NCI-H2171 (cell line): Measurements from ENCODE around the gene DOP1A.

Experiments used
- DNase-seq: peaks from one replicate; lab custom pipeline; 2025; lab: John Stamatoyannopoulos, UW

Gene DOP1A

DNA sequence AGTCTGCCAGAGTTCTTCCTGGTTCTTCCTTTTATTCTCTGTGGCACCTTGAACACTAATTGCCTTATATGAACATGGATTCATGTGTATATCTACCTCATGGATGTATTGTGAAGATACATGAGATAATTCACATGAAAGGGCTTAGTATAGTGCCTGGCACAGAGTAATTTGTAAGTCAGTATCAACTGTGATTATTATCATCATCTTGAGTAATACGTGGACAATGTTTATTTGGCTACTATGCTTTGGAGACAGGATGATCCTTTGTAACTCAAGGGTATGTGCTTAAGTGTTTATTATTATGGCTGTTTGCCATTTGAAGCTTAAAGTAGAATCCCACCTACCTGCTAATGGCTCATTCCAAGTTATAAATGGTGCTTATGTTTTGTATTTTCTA is 16.0 kb downstream of the DOP1A start:
- no peak for DNase-seq

DNA sequence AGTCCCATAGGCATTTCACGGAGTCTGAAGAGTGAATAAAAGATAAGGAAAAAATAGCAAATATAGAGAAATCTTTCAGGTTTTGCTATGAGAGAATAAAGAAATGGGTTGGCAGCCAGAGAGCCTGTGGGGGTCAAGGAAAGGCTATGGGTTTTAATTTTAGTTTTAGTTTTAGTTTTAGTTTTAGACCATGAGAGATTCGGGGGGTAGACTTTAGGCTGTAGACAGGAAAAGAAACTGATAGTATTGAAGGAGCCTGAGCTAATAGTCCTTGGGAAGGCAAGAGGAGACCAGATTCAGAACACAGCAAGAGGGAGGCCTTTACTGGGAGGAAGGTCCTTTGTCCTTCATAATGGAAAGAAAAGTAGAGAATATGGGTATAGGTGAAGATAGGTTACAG is 19.3 kb downstream of the DOP1A start:
- no peak for DNase-seq

DNA sequence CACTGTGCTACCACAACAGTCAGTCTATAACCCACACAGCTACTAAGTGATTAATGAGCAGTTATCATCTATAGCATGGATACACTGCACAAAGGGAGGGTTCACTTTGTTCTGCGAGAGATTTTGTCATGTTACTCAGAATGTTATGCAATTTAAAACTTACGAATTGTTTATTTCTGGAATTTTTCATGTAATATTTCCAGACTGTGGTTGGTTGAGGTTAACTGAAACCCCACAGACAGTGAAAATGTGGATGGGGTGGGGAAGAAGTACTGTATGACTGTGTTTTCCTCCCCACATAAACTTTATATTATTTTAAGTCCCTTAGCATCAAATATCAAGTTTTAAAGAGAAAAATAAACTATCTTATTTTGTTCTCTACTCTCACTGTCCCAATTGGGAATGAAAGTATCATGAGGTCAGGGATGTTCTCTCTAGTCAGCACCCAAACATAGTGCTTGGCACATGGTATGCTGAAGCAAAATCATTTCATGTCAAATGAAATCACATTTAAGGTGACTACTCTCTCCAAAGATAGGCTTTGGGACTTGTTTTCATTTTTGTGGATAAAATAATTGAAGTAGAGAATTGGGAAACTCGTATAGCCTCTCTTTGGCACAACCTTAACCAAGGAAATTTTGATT is 25.4 kb downstream of the DOP1A start:
- DNase-seq = no peak

DNA sequence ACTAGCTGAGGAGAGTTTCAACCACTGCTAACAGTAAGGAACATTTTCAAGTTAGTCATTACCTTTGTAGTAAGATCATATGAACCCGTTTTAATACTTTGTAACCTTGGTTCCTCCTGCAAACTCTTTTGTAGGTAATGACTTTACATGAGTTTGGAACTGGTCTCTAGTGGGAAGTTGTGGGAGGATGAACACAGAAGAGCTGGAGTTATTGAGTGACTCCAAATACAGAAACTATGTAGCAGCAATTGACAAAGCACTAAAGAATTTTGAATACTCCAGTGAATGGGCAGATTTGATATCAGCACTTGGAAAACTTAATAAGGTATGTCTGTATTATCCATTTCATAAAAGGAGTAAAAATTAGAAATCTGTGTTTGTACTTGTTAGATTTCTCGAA is 29.3 kb downstream of the DOP1A start:
- DNase-seq = no peak

DNA sequence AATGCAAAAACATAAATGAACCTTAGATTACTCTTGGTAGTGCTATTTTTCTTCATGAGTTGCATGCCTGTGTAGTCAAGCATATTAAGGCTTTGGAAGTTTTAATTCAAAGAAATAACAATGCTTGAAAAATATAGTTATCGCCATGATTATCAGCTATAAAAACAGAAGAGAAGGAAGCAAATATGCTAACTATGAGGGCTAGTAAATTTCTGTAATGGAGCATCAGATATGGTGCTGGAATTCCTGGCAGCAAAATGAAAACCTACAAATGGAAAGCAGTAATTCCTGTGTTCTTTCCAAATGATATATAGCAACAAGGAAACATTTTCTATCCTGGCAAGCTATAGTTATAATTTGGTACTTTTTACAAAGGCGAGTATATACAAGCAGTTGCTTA is 29.7 kb downstream of the DOP1A start:
- no peak for DNase-seq

DNA sequence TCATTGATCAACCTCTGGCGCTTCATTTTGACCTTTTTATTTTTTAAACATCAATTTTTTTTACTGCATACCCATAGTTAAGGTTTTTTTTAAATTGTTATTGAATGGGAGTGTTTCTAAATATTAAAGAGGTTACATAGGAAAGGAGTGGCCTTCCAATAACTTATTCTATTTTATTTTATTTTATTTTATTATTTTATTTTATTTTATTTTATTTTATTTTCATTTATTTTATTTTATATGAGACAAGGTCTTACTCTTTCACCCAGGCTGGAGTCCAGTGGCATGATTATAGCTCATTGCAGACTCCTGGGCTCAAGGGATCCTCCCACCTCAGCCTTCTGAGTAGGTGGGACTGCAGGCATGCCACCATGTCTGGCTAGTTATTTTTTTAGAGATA is 30.2 kb downstream of the DOP1A start:
- DNase-seq = no peak

DNA sequence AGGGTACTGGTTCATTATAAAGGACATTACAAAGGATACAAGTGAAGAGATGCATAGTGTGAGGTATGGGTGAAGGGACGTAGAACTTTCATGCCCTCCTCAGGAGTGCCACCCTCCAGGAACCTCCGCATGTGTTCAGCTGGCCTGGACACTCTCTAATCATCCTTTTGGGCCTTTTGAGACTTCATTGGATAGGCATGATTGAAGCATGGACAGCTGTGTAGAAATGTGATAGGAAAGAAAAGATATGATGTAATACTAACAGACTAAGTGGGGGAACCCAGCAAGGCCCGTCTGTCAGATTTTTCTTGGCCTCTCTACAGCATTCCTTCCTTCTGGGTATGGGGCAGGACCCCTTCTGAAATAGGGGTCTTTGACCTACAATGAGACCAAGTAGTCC is 31.1 kb downstream of the DOP1A start:
- no peak for DNase-seq

DNA sequence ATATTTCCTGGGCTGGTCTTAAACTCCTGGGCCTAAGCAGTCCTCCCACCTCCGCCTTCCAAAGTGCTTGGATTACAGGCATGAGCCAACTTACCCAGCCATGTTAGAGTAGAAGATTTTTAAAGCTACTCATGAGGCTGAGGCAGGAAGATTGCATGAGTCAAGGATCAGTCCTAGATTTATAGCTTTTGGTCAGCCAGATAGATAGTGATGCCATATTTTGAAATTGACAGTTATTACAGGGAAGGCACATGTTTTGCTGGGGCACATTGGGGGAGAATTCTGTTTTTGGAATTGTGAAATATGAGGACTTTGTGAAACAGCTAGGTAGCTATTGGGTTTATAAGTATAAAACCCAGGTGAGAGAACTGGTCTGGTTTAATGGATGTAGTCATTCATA is 40.9 kb downstream of the DOP1A start:
- DNase-seq = no peak

DNA sequence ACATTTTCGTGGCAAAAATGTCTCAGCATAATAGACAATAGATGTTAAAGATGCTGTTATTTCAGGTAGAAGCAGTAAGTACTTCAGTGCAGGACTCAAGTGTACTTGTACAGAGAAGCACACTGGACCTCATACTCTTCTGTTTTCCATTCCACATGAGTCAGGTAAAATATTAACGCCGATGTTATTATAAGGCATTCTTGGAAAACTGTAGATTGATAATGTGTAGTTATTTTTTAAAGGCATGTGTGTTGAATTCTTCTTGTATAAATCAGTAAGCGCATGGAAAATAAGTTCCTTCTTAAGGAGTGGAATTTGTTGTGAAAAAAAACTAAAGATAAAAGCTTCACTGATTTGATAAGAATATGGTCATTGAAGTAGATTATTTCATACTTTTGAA is 45.8 kb downstream of the DOP1A start:
- no peak for DNase-seq

DNA sequence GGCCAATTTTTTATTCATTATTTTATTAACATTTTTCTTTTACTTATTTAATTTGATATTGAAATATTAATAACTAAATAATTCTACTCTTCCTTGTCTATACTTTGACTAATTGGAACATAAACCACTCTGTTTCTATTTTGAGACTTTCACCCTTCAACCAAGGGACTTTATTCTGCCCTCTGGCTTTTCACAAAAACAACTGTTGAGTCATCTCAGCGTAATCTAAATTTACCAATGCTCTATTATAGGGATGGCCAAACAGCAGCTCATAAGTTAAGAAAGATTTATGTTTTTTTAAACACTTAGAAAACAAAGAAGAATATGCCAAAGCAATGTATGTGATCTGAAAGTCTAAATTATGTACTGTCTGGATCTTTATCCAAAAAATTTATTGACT is 46.7 kb downstream of the DOP1A start:
- DNase-seq = no peak

DNA sequence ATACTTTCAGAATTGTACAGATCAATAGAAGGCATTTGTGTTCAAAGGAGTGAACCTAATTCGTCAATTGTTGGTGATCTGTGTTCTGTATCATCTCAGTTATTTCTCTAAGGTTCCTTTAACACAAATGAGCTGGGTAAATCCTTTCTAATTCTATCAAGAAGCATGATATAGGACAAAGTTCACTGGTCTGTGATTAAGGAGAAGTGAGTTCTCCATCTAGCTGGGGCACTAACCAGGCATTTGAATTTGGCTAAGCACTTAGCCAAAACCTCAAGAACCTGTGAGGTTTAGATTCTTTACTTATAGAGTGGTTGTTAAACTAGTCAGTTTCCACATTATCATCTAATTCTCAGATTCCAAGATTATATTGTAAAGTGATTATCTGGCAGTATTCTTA is 50.3 kb downstream of the DOP1A start:
- DNase-seq = no peak

DNA sequence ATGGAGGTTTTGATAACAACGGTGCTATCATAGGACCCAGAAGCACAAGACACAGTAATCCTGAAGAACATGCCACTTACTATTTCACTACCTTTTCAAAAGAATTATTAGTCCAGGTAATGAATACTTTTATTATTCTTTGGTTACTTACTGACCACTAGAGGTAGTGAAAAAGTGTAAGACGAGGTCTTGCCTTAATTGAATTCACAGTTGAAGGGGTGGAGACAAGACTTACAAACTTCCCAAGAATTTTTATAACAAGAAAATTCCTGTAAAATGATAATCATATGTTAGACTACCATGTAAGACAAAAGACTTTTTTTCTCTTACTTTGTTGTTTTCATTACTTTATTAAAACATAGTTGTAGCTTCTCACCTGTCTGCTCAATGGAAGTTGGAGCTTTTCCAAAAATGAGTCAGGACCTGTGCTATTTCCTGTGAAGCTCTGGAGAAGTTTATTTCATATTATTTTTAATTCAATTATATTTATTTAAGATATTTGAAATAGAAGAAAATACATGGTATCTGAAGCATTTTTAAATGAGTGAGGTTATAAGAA is 52.4 kb downstream of the DOP1A start:
- DNase-seq = no peak

DNA sequence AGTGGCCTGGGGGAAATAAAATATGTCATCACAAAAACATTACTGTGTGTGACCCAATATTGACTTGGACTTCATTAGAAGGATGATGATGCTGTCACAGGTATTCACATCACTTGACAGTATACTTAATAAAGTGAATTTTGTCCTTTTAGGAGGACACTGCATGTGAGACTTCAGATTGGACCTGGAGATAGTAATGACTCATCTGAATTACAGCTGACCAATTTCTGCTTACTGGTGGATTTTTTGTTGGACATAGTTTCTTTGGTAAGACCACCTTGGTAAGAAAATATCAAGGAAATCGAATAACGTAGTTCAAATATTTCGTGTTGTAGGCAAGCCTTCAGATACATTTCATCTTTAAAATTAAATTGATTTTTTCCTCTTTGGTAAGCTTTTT is 57.1 kb downstream of the DOP1A start:
- no peak for DNase-seq

DNA sequence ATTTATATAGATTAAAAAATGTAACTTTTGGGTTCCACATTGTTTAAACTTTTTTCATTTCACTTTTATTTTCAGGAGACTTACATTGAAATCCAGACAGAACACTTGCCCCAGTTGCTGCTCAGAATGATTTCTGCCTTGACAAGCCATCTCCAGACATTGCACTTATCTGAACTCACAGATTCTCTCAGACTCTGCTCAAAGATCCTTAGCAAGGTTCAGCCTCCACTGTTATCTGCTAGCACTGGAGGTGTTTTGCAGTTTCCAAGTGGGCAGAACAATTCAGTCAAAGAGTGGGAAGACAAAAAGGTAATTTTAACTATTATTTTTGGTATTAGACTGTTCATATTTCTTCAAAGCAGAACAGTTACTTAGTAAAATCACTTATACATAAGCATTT is 58.0 kb downstream of the DOP1A start:
- DNase-seq = no peak

DNA sequence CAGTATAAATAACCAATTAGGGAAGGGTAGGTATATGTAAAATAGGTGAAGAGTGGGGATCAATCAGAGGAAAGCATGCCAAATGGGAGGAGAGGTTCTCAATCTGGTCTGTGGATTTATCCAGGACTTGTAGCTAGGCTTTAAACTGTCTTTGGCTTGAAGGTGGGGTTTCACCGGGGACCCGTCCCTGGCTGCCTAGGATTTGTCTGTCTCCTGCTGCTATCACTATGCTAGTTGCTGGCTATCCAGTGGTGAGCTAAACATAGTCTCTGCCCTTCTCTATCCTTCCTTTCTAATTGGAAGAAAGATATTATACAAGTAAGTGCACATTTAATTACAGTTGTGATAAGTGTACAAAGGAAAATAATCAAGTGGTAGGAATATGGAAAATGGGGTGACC is 58.8 kb downstream of the DOP1A start:
- DNase-seq = no peak

DNA sequence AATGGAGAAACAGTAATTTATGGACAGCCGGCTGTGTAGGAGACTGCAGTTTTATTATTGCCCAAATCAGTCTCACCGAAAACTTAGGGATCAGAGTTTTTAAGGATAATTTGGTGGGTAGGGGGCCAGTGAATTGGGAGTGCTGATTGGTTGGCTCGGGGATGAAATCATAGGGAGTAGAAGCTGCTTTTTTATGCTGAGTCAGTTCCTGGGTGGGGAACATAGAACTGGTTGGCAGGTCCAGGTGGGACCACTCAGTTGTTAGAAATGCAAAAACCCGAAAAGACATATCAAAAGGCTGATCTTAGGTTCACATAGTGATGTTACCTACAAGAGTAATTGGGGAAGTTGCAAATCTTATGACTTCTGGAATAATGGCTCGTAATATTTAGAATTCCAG is 59.3 kb downstream of the DOP1A start:
- DNase-seq = no peak

DNA sequence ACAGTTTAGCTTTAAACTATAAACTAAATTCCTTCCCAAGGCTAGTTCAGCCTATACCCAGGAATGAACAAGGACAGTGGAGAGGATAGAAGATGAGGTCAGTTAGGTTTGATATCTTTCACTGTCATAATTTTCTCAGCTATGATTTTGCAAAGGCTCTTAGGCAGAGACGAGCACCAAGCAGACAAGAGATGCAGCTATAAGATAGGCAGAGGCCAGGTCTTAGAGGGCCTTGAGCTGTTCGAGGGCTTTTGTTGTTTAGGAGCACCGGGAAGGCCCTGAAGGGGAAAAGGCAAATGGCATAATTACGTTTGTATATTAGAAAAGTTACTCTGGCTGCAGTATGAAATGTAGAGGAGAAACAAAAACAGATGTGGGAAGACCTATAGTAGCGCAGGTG is 59.8 kb downstream of the DOP1A start:
- DNase-seq = no peak

DNA sequence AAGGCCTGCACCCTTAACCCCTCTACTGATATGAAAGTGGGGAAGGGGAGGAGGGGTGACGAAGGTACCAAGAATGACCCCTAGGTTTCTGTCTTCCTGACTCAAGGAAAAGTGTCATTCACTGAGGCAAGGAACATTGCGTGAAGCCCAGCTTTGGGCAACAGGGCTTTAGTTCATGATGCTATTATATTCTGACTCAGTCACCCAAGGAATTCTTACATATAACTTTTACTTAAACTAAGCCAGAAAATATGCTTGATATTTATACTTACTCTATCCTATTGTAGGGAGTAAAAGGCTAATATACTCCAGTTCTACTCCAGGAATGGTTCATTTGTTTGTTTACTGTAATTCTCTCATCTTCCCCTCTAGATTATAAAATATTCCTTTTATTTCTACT is 60.5 kb downstream of the DOP1A start:
- no peak for DNase-seq

DNA sequence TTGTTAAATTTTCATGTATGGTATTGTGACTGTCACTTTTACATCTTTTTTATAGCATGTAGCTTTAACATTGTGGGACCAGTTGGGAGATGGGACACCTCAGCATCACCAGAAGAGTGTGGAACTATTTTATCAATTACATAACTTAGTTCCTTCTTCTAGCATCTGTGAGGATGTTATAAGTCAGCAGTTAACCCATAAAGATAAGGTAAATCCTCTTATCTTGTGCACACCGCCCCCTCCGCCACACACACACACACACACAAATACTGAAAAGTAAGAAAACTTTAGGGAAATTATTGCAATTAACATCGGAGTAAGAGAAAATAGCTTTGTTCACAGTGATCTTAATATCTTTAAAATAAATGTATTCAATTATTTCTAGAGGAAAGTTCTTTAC is 64.7 kb downstream of the DOP1A start:
- no peak for DNase-seq

DNA sequence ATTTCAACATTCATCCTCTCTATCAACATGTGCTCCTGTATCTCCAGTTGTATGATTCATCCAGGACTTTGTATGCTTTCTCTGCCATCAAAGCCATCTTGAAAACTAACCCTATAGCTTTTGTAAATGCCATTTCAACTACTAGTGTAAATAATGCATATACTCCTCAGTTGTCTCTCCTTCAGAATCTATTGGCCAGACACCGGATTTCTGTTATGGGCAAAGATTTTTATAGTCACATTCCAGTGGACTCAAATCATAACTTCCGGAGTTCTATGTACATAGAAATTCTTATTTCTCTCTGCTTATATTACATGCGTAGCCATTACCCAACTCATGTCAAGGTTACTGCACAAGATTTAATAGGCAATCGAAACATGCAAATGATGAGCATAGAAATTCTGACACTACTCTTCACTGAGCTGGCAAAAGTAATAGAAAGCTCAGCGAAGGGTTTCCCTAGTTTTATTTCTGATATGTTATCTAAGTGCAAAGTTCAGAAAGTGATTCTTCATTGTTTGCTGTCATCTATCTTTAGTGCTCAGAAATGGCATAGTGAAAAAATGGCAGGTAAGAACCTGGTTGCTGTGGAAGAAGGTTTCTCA is 70.7 kb downstream of the DOP1A start:
- DNase-seq = no peak

DNA sequence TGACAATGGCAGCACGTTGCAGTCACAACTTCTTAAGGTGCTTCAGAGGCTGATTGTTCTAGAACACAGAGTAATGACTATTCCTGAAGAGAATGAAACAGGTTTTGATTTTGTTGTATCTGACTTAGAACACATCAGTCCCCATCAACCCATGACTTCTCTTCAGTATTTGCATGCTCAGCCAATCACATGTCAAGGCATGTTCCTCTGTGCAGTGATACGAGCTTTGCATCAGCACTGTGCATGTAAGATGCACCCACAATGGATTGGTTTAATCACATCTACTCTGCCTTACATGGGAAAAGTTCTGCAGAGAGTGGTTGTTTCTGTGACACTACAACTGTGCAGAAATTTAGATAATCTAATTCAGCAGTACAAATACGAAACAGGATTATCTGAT is 71.3 kb downstream of the DOP1A start:
- no peak for DNase-seq

DNA sequence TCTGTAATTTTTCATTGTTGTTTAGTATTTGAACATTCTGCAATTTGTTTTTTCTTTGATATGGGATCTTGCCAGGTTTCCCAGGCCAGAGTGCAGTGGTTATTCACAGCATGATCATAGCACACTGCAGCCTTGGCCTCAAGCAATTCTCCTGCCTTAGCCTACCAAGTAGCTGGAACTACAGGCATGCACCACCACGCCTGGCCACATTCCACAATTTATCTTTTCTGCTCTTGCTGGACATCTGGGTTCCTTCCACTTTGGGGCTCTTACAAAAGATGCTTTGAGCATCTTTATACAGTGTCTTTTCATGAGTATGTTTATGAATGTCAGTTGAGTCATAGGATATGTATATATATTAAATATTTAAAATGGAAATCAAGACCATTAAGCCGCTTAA is 83.6 kb downstream of the DOP1A start:
- DNase-seq = no peak

DNA sequence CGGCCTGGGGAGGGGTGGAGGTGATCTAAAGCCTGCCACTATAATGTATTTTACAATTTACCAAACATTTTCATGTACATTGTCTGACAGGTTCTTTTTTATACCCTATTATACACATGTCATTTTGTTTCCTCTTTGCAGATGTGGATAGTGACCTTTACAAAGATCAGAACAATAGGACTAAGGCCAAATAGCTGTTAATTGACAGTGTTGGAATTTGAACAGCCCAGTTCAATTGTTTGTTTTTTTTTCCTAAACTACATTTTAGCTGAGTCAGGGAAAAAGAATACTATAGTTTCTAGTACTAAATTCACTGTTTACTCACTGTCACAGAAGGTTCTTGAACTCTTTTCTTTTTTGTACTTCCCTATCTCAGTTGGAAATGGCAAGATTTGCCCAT is 85.4 kb downstream of the DOP1A start:
- DNase-seq = no peak

DNA sequence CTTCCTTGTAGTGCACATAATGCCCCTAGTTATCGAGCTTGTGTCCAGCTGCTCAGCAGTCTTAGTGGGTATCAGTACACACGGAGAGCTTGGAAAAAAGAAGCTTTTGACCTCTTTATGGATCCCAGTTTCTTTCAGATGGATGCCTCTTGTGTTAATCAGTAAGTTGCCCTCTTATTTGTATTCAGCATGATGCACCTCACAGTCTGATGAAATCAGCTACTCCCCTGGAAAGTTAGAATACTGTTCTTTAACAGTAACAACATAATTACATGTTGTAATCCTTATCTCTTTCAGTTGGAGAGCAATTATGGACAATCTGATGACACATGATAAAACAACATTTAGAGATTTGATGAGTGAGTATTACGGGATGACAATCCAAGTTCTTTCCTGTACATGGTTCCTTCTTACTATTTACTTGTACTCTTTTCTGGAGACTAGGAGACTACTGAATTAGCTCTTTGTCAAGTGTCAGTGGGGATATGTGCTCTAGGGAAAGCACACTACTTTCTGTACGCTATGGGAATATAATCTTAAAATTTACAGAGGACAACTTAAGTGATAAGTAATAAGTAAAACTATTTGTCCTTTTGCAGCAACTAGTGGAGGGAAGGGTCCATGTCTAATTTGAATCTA is 86.5 kb downstream of the DOP1A start:
- no peak for DNase-seq
